Stomach (tissue), 9 donors: ENCODE results near the gene BABAM2. TPM values are rescaled to one million over a fixed set of nuclear protein-coding genes. Genes with fewer than 3 reads are reported as not detected.

Experiments
- DNase-seq, 2 donors: peaks; one replicate each; pipeline versions ENCODE4 v3.0.0 to v3.0.0-alpha.2; 2013 to 2019
- H3K27ac ChIP-seq, 5 donors: fragments of 200-600 bp in 4 of 5; sonication (generic) in 4 of 5; one replicate each; pipeline ENCODE4 v1.5.1; 2013 to 2019; ENCODE audit warnings: mild to moderate bottlenecking in 1 of 5, moderate library complexity in 1 of 5
- H3K27me3 ChIP-seq, 3 donors: fragments of 200-600 bp; sonication (generic); one replicate each; pipeline ENCODE4 v1.5.1; 2017 to 2019; ENCODE audit warnings: mixed run types in 1 of 3
- H3K36me3 ChIP-seq, 4 donors: fragments of 200-600 bp; sonication (generic); 1 replicate in 3 of 4; 2 replicates in 1 of 4; pipeline ENCODE4 v1.5.1; 2016 to 2019
- H3K4me1 ChIP-seq, 4 donors: fragments of 200-600 bp; sonication (generic); one replicate each; pipeline ENCODE4 v1.5.1; 2016 to 2019
- H3K4me3 ChIP-seq, 4 donors: fragments of 200-600 bp; sonication (generic) in 3 of 4; one replicate each; pipeline ENCODE4 v1.5.1; 2016 to 2019; ENCODE audit warnings: mild to moderate bottlenecking in 1 of 4
- H3K9me3 ChIP-seq, 4 donors: fragments of 200-600 bp; sonication (generic); one replicate each; pipeline ENCODE4 v1.5.1; 2016 to 2019
- CTCF ChIP-seq, 7 experiments: fragments of 450-650 bp in 4 of 7; fragments of 200-600 bp in 3 of 7; sonication (generic) in 3 of 7; IDR thresholded peaks; one replicate each; pipeline ENCODE4 v1.5.1; 2016 to 2019; ENCODE audit warnings: antibody characterized with exemption in 7 of 7, control low read depth in 2 of 7, mild to moderate bottlenecking in 1 of 7
- EP300 ChIP-seq: sonication (generic); formaldehyde crosslinking; IDR thresholded peaks from one replicate; pipeline ENCODE4 v1.6.1; 2017; ENCODE audit warnings: antibody characterized with exemption
- POLR2A ChIP-seq, 4 donors: fragments of 450-650 bp; IDR thresholded peaks; one replicate each; pipeline ENCODE4 v1.6.1; 2016; ENCODE audit warnings: antibody characterized with exemption in 4 of 4, control low read depth in 2 of 4, mild to moderate bottlenecking in 1 of 4, moderate library complexity in 1 of 4
- POLR2AphosphoS5 ChIP-seq, 3 donors: sonication (generic); formaldehyde crosslinking; IDR thresholded peaks; one replicate each; pipeline ENCODE4 v1.6.1; 2016; ENCODE audit warnings: antibody characterized with exemption in 3 of 3
- WGBS, 5 donors: extraction: QIAGEN DNeasy Blood & Tissue Kit in 3 of 5; methylation state at CpG; one replicate each; pipeline versions ENCODE4 v1.1.5 to v1.1.7; 2013 to 2018; 5-methylcytosine and 5-hydroxymethylcytosine counted together
- intact Hi-C: fragments of 100-400 bp; cut with DNase I; formaldehyde crosslinking; loops from one replicate; pipeline ENCODE4 v1.15.1; 2023; ENCODE audit warnings: low total_unique reads
- polyA plus RNA-seq, 3 donors: library from polyadenylated mRNA; stranded (reverse); fragments of 200-250 nt; gene quantifications; one replicate each; pipeline ENCODE4 v1.2.3, GENCODE V29; 2013
- total RNA-seq, 5 donors: library from RNA; depleted of rRNA; stranded (reverse); fragments of >200 nt; gene quantifications; one replicate each; pipeline versions ENCODE4 v1.1.0 to v1.2.3, GENCODE V29; 2014 to 2016
- donor health status: healthy with polysubstance abuse.
- donor health status: Bipolar disorder and iron deficiency.
- donor health status: healthy.

Gene BABAM2
- total and polyA plus RNA-seq, 8 donors: 14.2 to 41.4 (median 22.8) TPM

GRCh38 chr2:28297531-28297930 lies 407.0 kb downstream of the BABAM2 start:
- Histone ChIP-seq H3K36me3 (peaks cover 0 to 12% (median 5%) of the 10 kb centered on the region in 4 donors), H3K27ac (no peak overlapping the region), H3K27me3 (no peaks in the 10 kb centered on the region), H3K4me1 (peaks cover 0 to 13% (median 3%) of the 10 kb centered on the region in 4 donors), H3K4me3 (no peak overlapping the region), H3K9me3 (no peaks in the 10 kb centered on the region)
- 91 to 99% (median 97%) methylated on average over 2 of the region's 2 CpGs for WGBS, 5 donors
- TF ChIP-seq POLR2AphosphoS5 (IDR thresholded peaks at IDR 0.05) (no peak), CTCF (IDR thresholded peaks at IDR 0.05) (no peak), POLR2A (IDR thresholded peaks at IDR 0.05) (no peak), EP300 (no peak)
- intact Hi-C loops: no loop called here
- no peak for DNase-seq

GRCh38 chr2:28298406-28298805 lies 407.9 kb downstream of the BABAM2 start:
- no peaks in the 10 kb centered on the region for H3K9me3 ChIP-seq
- intact Hi-C loops: no loop called here
- peaks cover 0 to 13% (median 3%) of the 10 kb centered on the region in 4 donors for H3K4me1 ChIP-seq
- H3K27ac ChIP-seq: no peak overlapping the region
- H3K27me3 ChIP-seq: no peaks in the 10 kb centered on the region
- peaks cover 0 to 12% (median 5%) of the 10 kb centered on the region in 4 donors for H3K36me3 ChIP-seq
- DNase-seq: no peak
- H3K4me3 ChIP-seq: no peak overlapping the region
- WGBS, 5 donors: 88 to 90% (median 89%) methylated on average over 3 of the region's 3 CpGs
- TF ChIP-seq EP300: no peak
- TF ChIP-seq POLR2AphosphoS5 (IDR thresholded peaks at IDR 0.05): no peak
- no peak for TF ChIP-seq POLR2A (IDR thresholded peaks at IDR 0.05)
- no peak for TF ChIP-seq CTCF (IDR thresholded peaks at IDR 0.05)

- Histone ChIP-seq H3K9me3 (peaks cover 0 to 10% (median 4%) of the 10 kb centered on the region in 4 donors), H3K4me1 (peaks cover 0 to 13% (median 3%) of the 10 kb centered on the region in 4 donors), H3K27me3 (no peaks in the 10 kb centered on the region), H3K27ac (peak overlapping the region; percentile 14 to 79 (median 58)), H3K36me3 (peaks cover 0 to 17% (median 7%) of the 10 kb centered on the region in 4 donors), H3K4me3 (peak overlapping the region in 2 of 4 donors; percentile 8 to 11)
- DNase-seq: peak in 1 of 2 donors; percentile 86
- TF ChIP-seq POLR2AphosphoS5 (IDR thresholded peaks at IDR 0.05): peak; percentile 34 to 57 (median 35)
- TF ChIP-seq POLR2A (IDR thresholded peaks at IDR 0.05): no peak
- no peak for TF ChIP-seq EP300
- no peak for TF ChIP-seq CTCF (IDR thresholded peaks at IDR 0.05)
- intact Hi-C loops: no loop called here
- WGBS, 5 donors: 53 to 69% (median 61%) methylated on average over 9 of the region's 9 CpGs
Measured at GRCh38 chr2:28300485-28301341, 410.2 kb downstream of the BABAM2 start.

GRCh38 chr2:28305202-28305601 lies 414.7 kb downstream of the BABAM2 start:
- Histone ChIP-seq H3K27ac (no peak overlapping the region), H3K27me3 (no peaks in the 10 kb centered on the region), H3K4me1 (peaks cover 0 to 10% (median 3%) of the 10 kb centered on the region in 4 donors), H3K36me3 (peaks cover 0 to 16% (median 6%) of the 10 kb centered on the region in 4 donors), H3K4me3 (no peak overlapping the region), H3K9me3 (peaks cover 0 to 10% (median 4%) of the 10 kb centered on the region in 4 donors)
- DNase-seq: no peak
- 94 to 100% (median 98%) methylated on average over 1 of the region's 1 CpG for WGBS, 5 donors
- intact Hi-C loops: no loop called here
- TF ChIP-seq POLR2AphosphoS5 (IDR thresholded peaks at IDR 0.05) (no peak), CTCF (IDR thresholded peaks at IDR 0.05) (no peak), EP300 (no peak), POLR2A (IDR thresholded peaks at IDR 0.05) (no peak)
